Suprapubic skin (tissue), 4 donors: Measurements from ENCODE around the gene CAPN5.

Source experiments
- CTCF ChIP-seq, 2 donors: fragments of 200-600 bp in 1 of 2; fragments of 450-650 bp in 1 of 2; sonication (generic) in 1 of 2; IDR thresholded peaks; one replicate each; pipeline ENCODE4 v1.5.1; 2016 to 2019; ENCODE audit warnings: antibody characterized with exemption in 2 of 2, mild to moderate bottlenecking in 1 of 2, moderate library complexity in 1 of 2
- POLR2A ChIP-seq, 2 donors: fragments of 450-650 bp; IDR thresholded peaks; one replicate each; pipeline ENCODE4 v1.6.1; 2017; ENCODE audit warnings: antibody characterized with exemption in 2 of 2, mild to moderate bottlenecking in 2 of 2, moderate library complexity in 2 of 2
- POLR2AphosphoS5 ChIP-seq, 3 donors: sonication (generic); formaldehyde crosslinking; IDR thresholded peaks; one replicate each; pipeline ENCODE4 v1.6.1; 2017; ENCODE audit warnings: antibody characterized with exemption in 3 of 3

GRCh38 chr11:77072851-77073327 is 6.1 kb downstream of the CAPN5 start:
- no peak for TF ChIP-seq POLR2A (IDR thresholded peaks at IDR 0.05)
- no peak for TF ChIP-seq CTCF (IDR thresholded peaks at IDR 0.05)
- TF ChIP-seq POLR2AphosphoS5 (IDR thresholded peaks at IDR 0.05), result no peak
